Effector CD4-positive, alpha-beta T cell (primary cell): ENCODE results near the gene GJD2.

Experiments used
- DNase-seq: peaks from one replicate; pipeline ENCODE4 v3.0.0-alpha.2; 2020

GJD2 gene

DNA sequence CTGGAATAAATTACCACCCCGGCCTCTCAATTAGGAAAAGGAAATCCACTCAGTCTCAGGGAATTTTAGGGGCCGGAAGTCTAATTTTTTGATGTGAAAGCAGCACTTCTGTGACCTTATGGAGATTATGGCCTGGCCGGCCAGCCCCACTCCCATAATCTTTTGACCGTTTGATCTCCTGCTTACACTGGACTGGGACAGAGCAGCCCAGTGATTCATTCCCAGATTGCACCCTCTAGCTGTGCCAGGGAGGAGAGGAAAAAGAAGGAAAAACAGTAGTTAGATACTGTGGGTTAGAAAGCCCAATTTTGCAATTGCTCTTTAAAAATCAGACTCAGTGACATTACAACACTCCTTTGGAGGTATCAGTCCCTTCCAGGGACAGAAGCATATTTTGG lies 32.4 kb downstream of the GJD2 start:
- DNase-seq: no peak

DNA sequence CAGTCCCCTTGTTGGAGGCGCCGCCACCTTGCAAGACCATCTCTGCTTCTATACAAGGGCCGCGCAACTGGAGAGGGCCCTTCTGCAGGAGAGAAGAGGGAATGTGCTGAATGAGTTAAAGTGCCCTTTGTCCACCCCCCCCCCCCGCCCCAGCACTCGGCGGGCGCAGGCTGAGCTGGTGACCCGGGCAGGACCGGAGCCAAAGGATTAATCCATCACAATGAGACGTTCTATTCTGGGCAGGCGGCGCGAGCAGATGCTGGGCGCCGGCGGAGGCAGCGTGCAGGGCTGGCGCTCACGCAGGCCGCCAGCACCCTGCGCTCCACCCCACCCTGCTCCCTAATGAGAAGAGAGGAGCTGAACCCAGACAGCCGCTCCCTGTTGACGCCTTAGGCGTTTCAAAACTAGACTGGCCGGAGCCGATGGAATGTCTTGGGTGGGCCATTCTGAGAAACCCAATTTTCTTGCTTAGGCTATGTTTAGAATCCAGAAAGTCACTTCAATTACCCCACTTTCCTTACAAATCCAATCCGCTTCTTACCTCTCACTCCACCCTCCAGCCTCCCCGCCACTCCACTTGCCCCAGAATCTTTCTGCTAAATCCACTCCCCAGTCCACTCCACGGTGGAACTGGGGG lies 32.9 kb downstream of the GJD2 start:
- DNase-seq: no peak

DNA sequence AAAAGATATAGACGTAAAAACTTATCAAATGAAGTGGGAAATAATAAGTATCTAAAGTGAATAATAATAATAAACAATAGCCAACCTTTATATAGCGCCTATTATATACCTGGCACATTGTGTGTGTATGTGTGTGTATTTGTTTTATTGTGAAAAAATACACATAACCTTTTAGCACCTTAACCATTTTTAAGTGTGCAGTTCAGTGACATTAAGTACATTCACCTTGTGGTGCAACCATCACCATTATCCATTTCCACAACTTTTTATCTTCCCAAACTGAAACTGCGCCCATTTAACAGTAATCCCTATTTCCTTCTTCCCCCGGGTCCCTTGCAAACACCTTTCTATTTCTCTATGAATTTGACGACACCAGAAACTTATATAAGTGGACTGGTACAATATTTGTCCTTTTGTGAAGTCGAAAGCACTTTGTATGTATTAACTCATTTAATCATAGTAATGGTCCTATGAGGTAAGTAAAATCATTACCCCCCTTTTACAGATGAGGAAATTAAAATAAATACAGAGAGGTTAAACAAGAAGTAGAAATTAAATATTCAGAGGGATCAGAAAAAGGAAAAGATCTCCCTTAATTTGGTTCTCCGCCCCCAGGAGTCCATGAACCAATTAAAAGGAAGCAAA lies 33.5 kb downstream of the GJD2 start:
- no peak for DNase-seq

DNA sequence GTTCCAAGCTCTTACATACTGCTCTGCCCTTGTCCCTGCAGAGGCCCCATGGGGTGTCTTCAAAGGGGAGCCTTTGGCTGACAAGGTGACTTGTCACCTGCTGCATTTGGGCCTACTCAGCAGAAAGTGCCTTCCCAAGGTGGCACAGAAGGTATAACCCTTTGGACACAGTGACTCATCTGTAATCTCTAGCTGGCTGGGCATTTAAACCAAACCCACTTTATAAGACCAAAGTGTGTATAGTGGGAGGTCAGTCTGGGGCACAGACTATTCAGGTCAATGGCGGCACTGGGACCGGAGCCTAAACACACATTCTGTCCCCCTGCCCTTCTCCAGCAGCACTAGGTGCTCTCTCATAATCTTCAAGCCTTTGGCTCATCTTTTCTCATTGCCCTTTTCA lies 35.1 kb downstream of the GJD2 start:
- DNase-seq: no peak

DNA sequence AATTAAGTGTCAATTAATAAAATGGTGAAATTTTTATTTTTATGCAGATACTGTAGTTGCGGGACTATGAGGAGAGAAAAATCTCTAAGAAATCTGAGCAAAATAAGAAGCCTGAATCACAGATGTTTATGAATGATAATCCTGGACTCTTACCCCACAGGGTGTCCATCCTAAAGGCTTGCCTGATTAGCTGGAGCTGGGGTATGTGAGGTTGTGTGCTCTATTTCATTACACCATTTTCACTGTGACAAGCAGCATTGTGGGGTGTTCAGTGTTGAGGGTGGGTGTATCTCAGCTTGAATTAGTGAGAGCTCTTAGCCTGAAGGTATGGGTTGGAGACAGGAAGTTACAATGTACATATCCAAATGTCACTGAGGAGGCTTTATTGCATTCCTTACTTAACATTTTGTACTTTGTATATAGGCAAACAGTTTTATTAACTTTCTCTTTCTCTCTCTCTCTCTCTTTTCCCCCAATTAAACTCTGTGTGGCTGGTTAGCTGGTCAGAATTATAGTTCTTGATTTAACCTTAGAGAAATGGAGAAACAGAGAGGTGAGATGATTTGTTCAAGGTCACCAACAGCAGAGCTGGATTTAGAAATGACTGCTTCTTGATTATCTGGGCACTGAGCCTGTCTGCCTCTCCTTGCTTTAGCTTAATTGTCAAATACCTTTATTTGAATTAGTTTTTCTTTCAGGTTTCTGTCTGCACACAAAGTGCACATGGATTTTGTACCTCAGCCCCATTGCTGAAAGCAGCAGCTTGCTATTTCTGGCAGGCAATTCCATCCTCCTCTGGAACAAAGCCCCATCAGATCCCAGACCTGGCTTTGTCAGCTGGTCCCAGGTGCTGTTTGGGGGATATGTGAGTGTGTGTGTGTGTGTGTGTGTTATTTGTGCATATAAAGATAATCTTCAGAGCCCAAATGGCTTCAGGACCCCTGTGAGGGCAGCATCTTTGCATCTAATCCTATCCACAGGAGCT lies 35.8 kb downstream of the GJD2 start:
- DNase-seq: no peak

DNA sequence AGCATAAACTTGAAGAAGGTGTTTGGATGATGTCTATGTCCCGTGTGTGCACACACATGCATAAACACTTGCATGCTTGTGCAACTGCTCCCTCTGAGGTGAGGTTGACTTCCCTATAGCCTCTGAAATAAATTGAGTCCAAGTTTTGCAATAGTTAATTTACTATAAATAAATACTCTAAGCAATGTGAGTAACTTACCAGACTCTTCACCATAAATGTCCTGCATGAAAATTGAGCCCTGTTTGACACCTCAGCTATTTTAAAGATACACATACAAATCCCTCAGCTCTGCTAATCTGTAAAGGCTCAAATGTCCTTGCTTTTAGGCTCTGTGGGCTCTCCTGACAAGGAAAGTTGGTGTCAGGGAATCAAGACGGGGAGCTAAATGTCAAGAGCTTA lies 37.1 kb downstream of the GJD2 start:
- no peak for DNase-seq

DNA sequence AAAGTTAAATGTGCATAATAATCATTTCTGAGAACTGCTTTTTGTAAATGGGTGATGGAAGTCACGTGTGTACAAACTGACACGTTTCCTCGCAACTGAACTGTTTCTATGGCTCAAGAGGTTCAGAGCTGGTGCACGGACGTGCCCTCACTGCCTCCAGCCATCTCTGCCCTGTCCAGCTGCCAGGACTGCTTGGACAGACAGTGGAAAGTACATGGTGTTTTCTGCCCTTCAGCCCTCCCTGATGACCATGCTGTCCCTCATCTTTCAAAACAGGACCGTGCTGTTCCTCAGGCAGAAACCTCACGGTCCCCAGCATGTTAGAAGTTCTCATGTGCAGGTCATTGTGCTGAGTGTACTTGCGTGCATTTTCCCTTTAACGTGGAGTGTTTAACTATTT lies 38.7 kb downstream of the GJD2 start:
- no peak for DNase-seq

DNA sequence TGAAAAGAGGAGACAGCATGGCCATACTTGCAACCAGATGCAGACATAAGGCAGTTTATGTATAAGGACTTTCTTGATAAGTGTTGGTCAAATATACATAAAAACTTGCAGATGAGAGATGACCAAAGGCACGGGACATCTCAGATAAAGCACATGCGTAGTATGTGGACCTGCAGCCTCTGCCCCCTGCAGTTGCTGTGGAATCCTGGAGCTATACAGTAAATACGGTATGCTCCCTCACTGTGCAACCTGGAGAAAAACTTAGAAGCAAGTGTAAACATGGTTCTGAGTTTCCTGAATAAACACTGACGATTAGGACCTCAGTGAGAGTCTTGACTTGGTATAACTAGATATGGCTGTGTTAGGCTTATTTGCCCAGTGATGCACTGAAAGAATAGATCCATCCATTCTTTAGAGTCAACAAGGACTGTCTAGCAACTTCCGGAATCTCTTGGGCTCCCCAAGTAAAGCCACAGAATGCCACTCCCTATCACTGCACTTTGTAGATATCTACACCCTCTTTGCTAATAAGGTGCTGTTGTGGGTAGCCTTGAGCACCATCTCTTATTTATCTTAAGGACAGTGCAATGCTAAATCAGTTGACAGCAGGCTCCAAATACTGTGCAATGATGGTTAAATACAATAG lies 40.2 kb downstream of the GJD2 start:
- DNase-seq: no peak

DNA sequence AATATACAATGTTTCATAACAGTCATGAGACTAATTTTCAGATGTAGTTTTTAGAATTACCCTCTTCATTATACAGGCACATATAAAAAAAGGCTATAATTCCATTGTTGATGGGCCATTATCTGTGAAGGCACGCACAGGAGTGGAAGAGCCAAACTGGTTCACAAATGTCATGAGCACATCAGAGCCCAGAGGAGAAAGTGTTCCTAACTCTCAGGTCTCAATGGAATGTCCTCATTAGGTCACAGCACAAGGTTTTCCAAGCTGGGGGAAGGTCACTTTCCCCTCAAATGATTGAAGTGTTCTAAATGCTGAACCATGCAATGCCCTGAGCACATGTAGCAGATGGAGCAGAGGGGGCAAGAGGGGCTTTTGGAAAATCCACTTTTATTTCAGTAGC lies 41.2 kb downstream of the GJD2 start:
- no peak for DNase-seq

DNA sequence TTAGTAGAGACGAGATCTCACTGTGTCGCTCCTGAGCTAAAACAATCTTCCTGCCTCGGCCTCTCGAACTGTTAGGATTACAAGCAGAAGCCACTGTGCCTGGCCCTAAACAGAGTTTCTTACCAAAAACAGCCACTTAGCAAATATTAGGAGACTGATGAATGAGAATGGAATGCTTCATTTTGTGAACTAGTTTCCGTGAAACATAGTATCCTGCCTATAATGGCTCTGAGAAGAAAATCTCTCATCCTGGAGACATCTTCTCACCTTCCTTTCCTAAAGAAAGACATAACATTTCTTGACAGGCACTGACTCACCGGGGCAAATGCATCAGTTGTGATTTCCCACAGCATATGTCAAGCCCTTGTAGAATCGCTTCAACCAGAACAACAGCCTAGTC lies 44.9 kb downstream of the GJD2 start:
- no peak for DNase-seq

DNA sequence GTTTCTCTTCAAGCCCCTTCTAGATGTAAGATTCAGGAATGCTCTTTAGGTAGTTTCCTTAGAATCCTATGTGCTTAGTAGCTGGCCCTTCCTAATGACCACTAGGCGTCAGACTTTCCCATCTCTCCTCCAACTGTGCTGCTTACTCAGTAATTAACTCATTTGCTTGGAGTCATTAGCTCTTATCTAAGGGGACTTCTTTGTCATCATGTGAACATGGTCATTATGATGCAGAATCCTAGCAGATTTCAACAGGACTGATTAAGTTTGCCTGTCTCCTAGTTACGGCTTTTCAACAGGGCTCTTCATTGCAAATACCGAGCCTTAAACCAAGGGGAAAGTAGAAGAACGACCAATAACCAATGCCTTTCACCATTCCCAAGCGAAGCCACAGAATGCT lies 46.4 kb downstream of the GJD2 start:
- DNase-seq: no peak

DNA sequence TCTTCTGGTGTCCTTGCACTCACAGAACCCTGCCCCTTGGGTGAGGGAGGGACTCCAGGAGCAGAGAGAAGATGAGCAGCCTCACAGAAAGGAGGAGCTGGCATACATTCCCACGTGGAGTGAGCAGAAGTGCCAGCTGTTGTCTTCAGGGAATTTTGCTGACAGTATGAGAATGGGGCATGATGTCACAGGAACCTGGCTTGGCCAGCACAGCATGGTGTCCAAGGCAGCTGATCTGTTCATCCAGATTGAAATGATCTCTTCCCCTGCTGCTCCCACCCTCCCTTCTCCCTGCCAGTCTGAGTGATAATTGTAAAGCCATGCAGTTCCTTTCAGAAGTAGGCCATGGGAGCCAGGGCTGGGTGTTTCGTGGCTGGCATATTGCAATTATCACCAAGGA lies 53.3 kb downstream of the GJD2 start:
- DNase-seq: no peak
